H1 (cell line): ENCODE measurements around the gene NOX5. TPM values are rescaled to one million over a fixed set of nuclear protein-coding genes. Genes with fewer than 3 reads are reported as not detected.

Experiments used
- CTCF ChIA-PET: fragments of 300-600 bp; sonication (Branson Sonifier 250); formaldehyde crosslinking; loops from one replicate; lab custom pipeline; 2021; ENCODE audit not compliant: partially characterized antibody; lab: Charles Lee
- POLR2A ChIA-PET: fragments of 300-600 bp; sonication (Branson Sonifier 250); formaldehyde crosslinking; loops from one replicate; lab custom pipeline; 2021; ENCODE audit warnings: inconsistent platforms; ENCODE audit not compliant: partially characterized antibody; lab: Charles Lee
- DNase-seq, 2 experiments: peaks; one replicate each; pipeline versions ENCODE4 v3.0.0 to v3.0.0-alpha.2; 2010 to 2022; ENCODE audit warnings: low spot score in 2 of 2, low read depth in 1 of 2, mixed read lengths in 1 of 2
- FAIRE-seq: peaks from 2 replicates; lab custom pipeline; 2011; peaks lifted over from hg19 to GRCh38; lab: Jason Lieb, UNC
- H2AFZ ChIP-seq: 2 replicates; pipeline ENCODE4 v1.8.1; 2012; ENCODE audit warnings: low read length, inconsistent platforms
- H2AK5ac ChIP-seq: 2 replicates; pipeline ENCODE4 v1.6.1; 2013; ENCODE audit warnings: low read depth, low read length
- H2BK120ac ChIP-seq: replicated peaks from 2 replicates; pipeline ENCODE3; 2013; ENCODE audit warnings: low read depth, low read length, inconsistent platforms
- H2BK12ac ChIP-seq: 2 replicates; pipeline ENCODE4 v1.6.1; 2013; ENCODE audit warnings: low read depth, low read length
- H2BK15ac ChIP-seq: 2 replicates; pipeline ENCODE4 v1.6.1; 2013; ENCODE audit warnings: low read length
- H2BK20ac ChIP-seq: 2 replicates; pipeline ENCODE4 v1.6.1; 2013; ENCODE audit warnings: low read length
- H2BK5ac ChIP-seq: 2 replicates; pipeline ENCODE4 v1.6.1; 2013; ENCODE audit warnings: low read depth, low read length
- H3K14ac ChIP-seq: 2 replicates; pipeline ENCODE4 v1.6.1; 2013; ENCODE audit warnings: inconsistent platforms; ENCODE audit not compliant: insufficient read length
- H3K18ac ChIP-seq: 2 replicates; pipeline ENCODE4 v1.6.1; 2013; ENCODE audit warnings: low read length; ENCODE audit errors: extremely low read depth
- H3K23ac ChIP-seq: 2 replicates; pipeline ENCODE4 v1.6.1; 2013; ENCODE audit warnings: inconsistent platforms; ENCODE audit not compliant: insufficient read length
- H3K23me2 ChIP-seq: 2 replicates; pipeline ENCODE4 v1.6.1; 2013; ENCODE audit warnings: low read depth, low read length
- H3K27ac ChIP-seq: 2 replicates; pipeline ENCODE4 v1.6.1; 2011; ENCODE audit warnings: low read depth, low read length, inconsistent platforms
- H3K27me3 ChIP-seq, 4 experiments: replicated peaks in 1 of 4; 1 replicate in 1 of 4; 2 replicates in 3 of 4; pipeline versions ENCODE4 v1.6.1 to v1.8.1; 2011 to 2013; ENCODE audit warnings: low read length in 3 of 4, mild to moderate bottlenecking in 3 of 4, inconsistent platforms in 2 of 4, mixed read lengths in 2 of 4, moderate library complexity in 1 of 4; ENCODE audit not compliant: control insufficient read depth in 3 of 4, insufficient read depth in 3 of 4; ENCODE audit errors: extremely low read depth in 1 of 4
- H3K36me3 ChIP-seq, 4 experiments: 2 replicates each; pipeline versions ENCODE4 v1.6.1 to v1.8.1; 2011 to 2013; ENCODE audit warnings: mild to moderate bottlenecking in 4 of 4, low read length in 3 of 4, moderate library complexity in 2 of 4, control low read depth in 1 of 4, inconsistent platforms in 1 of 4; ENCODE audit not compliant: insufficient read depth in 4 of 4, control insufficient read depth in 2 of 4
- H3K4ac ChIP-seq: replicated peaks from 2 replicates; pipeline ENCODE3; 2013; ENCODE audit warnings: low read length, low read depth, mixed read lengths, inconsistent platforms; ENCODE audit not compliant: insufficient read length
- H3K4me1 ChIP-seq, 4 experiments: replicated peaks in 1 of 4; 1 replicate in 1 of 4; 2 replicates in 3 of 4; pipeline versions ENCODE4 v1.6.1 to v1.8.1; 2011 to 2013; ENCODE audit warnings: low read length in 3 of 4, inconsistent platforms in 2 of 4, mixed read lengths in 1 of 4; ENCODE audit not compliant: insufficient read depth in 4 of 4, control insufficient read depth in 3 of 4
- H3K4me2 ChIP-seq, 2 experiments: 2 replicates each; pipeline versions ENCODE4 v1.6.1 to v1.8.1; 2011 to 2013; ENCODE audit warnings: low read depth in 2 of 2, low read length in 2 of 2, control low read depth in 1 of 2, inconsistent platforms in 1 of 2, mild to moderate bottlenecking in 1 of 2; ENCODE audit not compliant: insufficient read depth in 1 of 2
- H3K4me3 ChIP-seq, 4 experiments: fragments of 200-600, 300-600 bp in 1 of 4; sonication (generic), shearing (Covaris generic), sonication (Bioruptor Twin) in 1 of 4; 2 replicates each; pipeline versions ENCODE4 v1.5.1 to v1.8.1; 2011 to 2016; ENCODE audit warnings: low read length in 4 of 4, low read depth in 3 of 4, control low read depth in 2 of 4, inconsistent platforms in 2 of 4, mild to moderate bottlenecking in 2 of 4, mixed read lengths in 1 of 4, moderate library complexity in 1 of 4; ENCODE audit not compliant: insufficient read depth in 2 of 4; ENCODE audit errors: extremely low read depth in 1 of 4
- H3K56ac ChIP-seq: replicated peaks from 2 replicates; pipeline ENCODE3; 2013; ENCODE audit warnings: low read depth, mild to moderate bottlenecking, mixed read lengths, low read length, inconsistent platforms; ENCODE audit not compliant: insufficient read length
- H3K79me1 ChIP-seq: 2 replicates; pipeline ENCODE4 v1.6.1; 2013; ENCODE audit warnings: low read depth, low read length, control low read depth
- H3K79me2 ChIP-seq, 2 experiments: 2 replicates each; pipeline versions ENCODE4 v1.6.1 to v1.8.1; 2012 to 2013; ENCODE audit warnings: low read length in 2 of 2, mild to moderate bottlenecking in 2 of 2, inconsistent platforms in 1 of 2; ENCODE audit not compliant: insufficient read depth in 2 of 2, control insufficient read depth in 1 of 2
- H3K9ac ChIP-seq, 4 experiments: replicated peaks in 1 of 4; 1 replicate in 1 of 4; 2 replicates in 3 of 4; pipeline versions ENCODE4 v1.6.1 to v1.8.1; 2011 to 2013; ENCODE audit warnings: low read depth in 3 of 4, low read length in 3 of 4, control low read depth in 2 of 4, mild to moderate bottlenecking in 2 of 4, moderate library complexity in 2 of 4, inconsistent platforms in 1 of 4; ENCODE audit errors: extremely low read depth in 1 of 4
- H3K9me3 ChIP-seq, 2 experiments: 2 replicates each; pipeline versions ENCODE4 v1.6.1 to v1.8.1; 2012 to 2013; ENCODE audit warnings: mild to moderate bottlenecking in 2 of 2, moderate library complexity in 2 of 2, control low read depth in 1 of 2, inconsistent platforms in 1 of 2, low read depth in 1 of 2, low read length in 1 of 2, mixed read lengths in 1 of 2; ENCODE audit not compliant: insufficient read depth in 2 of 2
- H4K20me1 ChIP-seq, 2 experiments: replicated peaks in 1 of 2; 2 replicates each; pipeline versions ENCODE3 to v1.8.1; 2011 to 2013; ENCODE audit warnings: inconsistent platforms in 2 of 2, low read length in 2 of 2, mild to moderate bottlenecking in 1 of 2; ENCODE audit not compliant: insufficient read depth in 2 of 2, control insufficient read depth in 1 of 2
- H4K5ac ChIP-seq: 2 replicates; pipeline ENCODE4 v1.6.1; 2013; ENCODE audit warnings: low read length, low read depth, mixed read lengths, inconsistent platforms; ENCODE audit not compliant: insufficient read length
- H4K8ac ChIP-seq: 2 replicates; pipeline ENCODE4 v1.8.0; 2013; ENCODE audit warnings: mild to moderate bottlenecking, moderate library complexity, low read length, inconsistent platforms; ENCODE audit not compliant: insufficient read depth; ENCODE audit errors: extremely low read depth
- H4K91ac ChIP-seq: replicated peaks from 2 replicates; pipeline ENCODE3; 2013; ENCODE audit warnings: low read length, mixed read lengths, inconsistent platforms; ENCODE audit not compliant: insufficient read length
- ASH2L ChIP-seq: fragments of 200-600, 300-600 bp; sonication (generic); IDR thresholded peaks from one replicate; pipeline ENCODE4 v1.7.1; 2017; ENCODE audit warnings: low read length
- BCL11A ChIP-seq, 2 experiments: IDR thresholded peaks; one replicate each; pipeline ENCODE4 v1.6.1; 2011; ENCODE audit warnings: low read depth in 2 of 2, low read length in 2 of 2, mild to moderate bottlenecking in 2 of 2
- CTBP2 ChIP-seq: IDR thresholded peaks from 2 replicates; pipeline ENCODE4 v1.7.0; 2011; ENCODE audit warnings: borderline replicate concordance, mild to moderate bottlenecking, moderate library complexity, mixed read lengths, low read length; ENCODE audit not compliant: insufficient read depth, insufficient read length
- E2F6 ChIP-seq: IDR thresholded peaks from 2 replicates; pipeline ENCODE4 v1.6.1; 2012; ENCODE audit warnings: inconsistent platforms
- EGR1 ChIP-seq: IDR thresholded peaks from 2 replicates; pipeline ENCODE4 v1.6.1; 2011; ENCODE audit warnings: low read depth, low read length, borderline replicate concordance
- JUND ChIP-seq: IDR thresholded peaks from 2 replicates; pipeline ENCODE4 v1.6.1; 2011; ENCODE audit warnings: mild to moderate bottlenecking, improper control_type of control experiment, low read length
- RAD21 ChIP-seq, 2 experiments: IDR thresholded peaks in 1 of 2; conservative IDR thresholded peaks in 1 of 2; 2 replicates each; pipeline ENCODE4 v1.6.1; 2011; ENCODE audit warnings: low read depth in 2 of 2, low read length in 2 of 2, improper control_type of control experiment in 1 of 2, inconsistent platforms in 1 of 2, mild to moderate bottlenecking in 1 of 2, moderate library complexity in 1 of 2
- RXRA ChIP-seq: IDR thresholded peaks from 2 replicates; pipeline ENCODE4 v1.6.1; 2011; ENCODE audit warnings: low read depth, mild to moderate bottlenecking, low read length, moderate library complexity; ENCODE audit not compliant: insufficient read depth
- SIX5 ChIP-seq: IDR thresholded peaks from 2 replicates; pipeline ENCODE4 v1.6.1; 2011; ENCODE audit warnings: mild to moderate bottlenecking, low read depth, low read length
- SRF ChIP-seq: IDR thresholded peaks from 2 replicates; pipeline ENCODE4 v1.6.1; 2011; ENCODE audit warnings: mild to moderate bottlenecking, low read depth, low read length, moderate library complexity
- TAF1 ChIP-seq: IDR thresholded peaks from 2 replicates; pipeline ENCODE4 v1.6.1; 2011; ENCODE audit warnings: mild to moderate bottlenecking, low read depth, low read length
- TCF12 ChIP-seq: IDR thresholded peaks from 2 replicates; pipeline ENCODE4 v1.6.1; 2011; ENCODE audit warnings: low read depth, mild to moderate bottlenecking, low read length
- YY1 ChIP-seq: IDR thresholded peaks from 2 replicates; pipeline ENCODE4 v1.6.1; 2011; ENCODE audit warnings: low read depth, mild to moderate bottlenecking, low read length
- WGBS, 2 experiments: shearing (Covaris generic) in 1 of 2; methylation state at CpG; one replicate each; pipeline versions ENCODE4 v1.1.6 to v1.1.7; 2013 to 2015; ENCODE audit warnings: low lambda C conversion rate in 2 of 2, mixed read lengths in 2 of 2, inconsistent platforms in 1 of 2, low coverage in 1 of 2, missing lambda C conversion rate in 1 of 2; ENCODE audit not compliant: insufficient replicate concordance in 2 of 2, insufficient coverage in 1 of 2, insufficient read length in 1 of 2; ENCODE audit errors: extremely low coverage in 1 of 2, missing lambda C conversion rate in 1 of 2; 5-methylcytosine and 5-hydroxymethylcytosine counted together
- polyA plus RNA-seq, 7 experiments: library from polyadenylated mRNA; depleted of rRNA in 3 of 7; stranded (reverse) in 5 of 7; unstranded in 2 of 7; fragments of >200 nt in 5 of 7; fragments of 200-250 nt in 2 of 7; gene quantifications; 1 replicate in 5 of 7; 2 replicates in 1 of 7; 4 replicates in 1 of 7; pipeline versions ENCODE4 v1.2.1 to v1.2.3, GENCODE V29; 2011 to 2013; ENCODE audit warnings: missing spikeins in 2 of 7, mixed read lengths in 2 of 7
- total RNA-seq: library from RNA; stranded (reverse); fragmentation: NEBNext Ultra II Directional; extraction: Animal tissue kit (Norgen Biotek cat#: 25700); gene quantifications from 2 replicates; pipeline ENCODE4 v1.2.1, GENCODE V29; 2021
- TF ChIP-seq, protein P1 (sequence below): IDR thresholded peaks from 2 replicates; pipeline ENCODE4 v1.6.1; 2011; ENCODE audit warnings: low read depth, mild to moderate bottlenecking, low read length; ENCODE audit not compliant: insufficient read depth

NOX5 gene
- total and polyA plus RNA-seq, 2 of the 8 experiments (the other 6 are each of a cell fraction or from before 2014, with no cell fraction given), result under 0.01 TPM; not detected in 1

DNA sequence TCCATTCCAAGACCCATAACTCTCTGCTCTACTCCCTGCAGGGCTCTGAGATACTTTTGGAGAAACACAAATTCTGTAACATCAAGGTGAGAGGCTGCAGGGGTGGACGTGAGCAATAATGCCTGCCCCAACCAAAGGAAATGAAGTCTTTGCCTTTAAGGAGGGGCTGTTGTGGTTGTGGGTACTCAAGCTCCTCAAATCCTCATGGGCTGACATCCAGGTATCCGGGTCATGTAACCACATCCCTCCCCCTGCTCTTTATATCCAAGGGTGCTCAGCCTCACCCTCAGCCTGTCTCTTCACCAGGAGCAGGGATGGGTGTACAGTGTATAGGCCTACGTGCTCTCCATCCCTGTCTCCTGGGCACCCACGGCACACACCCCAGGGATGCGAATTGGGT lies 32.3 kb downstream of the NOX5 start:
- Histone ChIP-seq H2AK5ac (no peak overlapping the region), H2AFZ (no peak overlapping the region), H3K14ac (no peak overlapping the region), H3K4ac (no peak overlapping the region), H3K18ac (no peak overlapping the region), H2BK15ac (no peak overlapping the region), H4K8ac (no peak overlapping the region), H3K27ac (no peak overlapping the region), H4K20me1 (no peaks in the 10 kb centered on the region), H2BK20ac (no peak overlapping the region), H2BK5ac (no peak overlapping the region), H3K23me2 (no peaks in the 10 kb centered on the region), H2BK12ac (no peak overlapping the region), H3K56ac (no peak overlapping the region), H3K9me3 (no peaks in the 10 kb centered on the region), H3K4me3 (no peak overlapping the region), H4K91ac (no peak overlapping the region), H3K36me3 (no peaks in the 10 kb centered on the region), H4K5ac (no peak overlapping the region), H3K9ac (no peak overlapping the region), H3K27me3 (no peaks in the 10 kb centered on the region; a peak in 2 of 7 replicates), H3K4me1 (peaks cover 0 to 2% (median 1%) of the 10 kb centered on the region in 4 experiments; a peak in 2 of 7 replicates), H3K4me2 (no peak overlapping the region), H2BK120ac (no peak overlapping the region), H3K79me2 (no peaks in the 10 kb centered on the region), H3K23ac (no peak overlapping the region), H3K79me1 (no peaks in the 10 kb centered on the region)
- 90% methylated on average over 5 of the region's 5 CpGs; no CpG with 5 or more reads in 1 of the 2 experiments for WGBS, 2 experiments
- FAIRE-seq, result no peak
- CTCF ChIA-PET, result interaction anchor here (0.7 to 2.8 kb wide), 10 partner anchors 9 to 256 kb away, joined by 4 to 22 read pairs (median 8); no protein-coding TSS in a partner anchor
- no peak for DNase-seq
- POLR2A ChIA-PET, result no interaction called here
- TF ChIP-seq SRF (no peak), ASH2L (no peak), E2F6 (no peak), RAD21 (IDR thresholded peaks at IDR 0.05 in 1 of 2, conservative IDR thresholded peaks at IDR 0.05 in 1 of 2; ENCODE audit: low read depth in 2 of 2, low read length in 2 of 2) (no peak), SIX5 (no peak), BCL11A (IDR thresholded peaks at IDR 0.05; ENCODE audit: low read depth in 2 of 2, low read length in 2 of 2) (no peak), RXRA (no peak), EGR1 (no peak), CTBP2 (no peak), TCF12 (no peak), TAF1 (no peak), YY1 (no peak), JUND (no peak)
- TF ChIP-seq, protein P1, sequence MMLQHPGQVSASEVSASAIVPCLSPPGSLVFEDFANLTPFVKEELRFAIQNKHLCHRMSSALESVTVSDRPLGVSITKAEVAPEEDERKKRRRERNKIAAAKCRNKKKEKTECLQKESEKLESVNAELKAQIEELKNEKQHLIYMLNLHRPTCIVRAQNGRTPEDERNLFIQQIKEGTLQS, result no peak
